ENCODE measurements around the gene INTS1. TPM values are rescaled to one million over a fixed set of nuclear protein-coding genes. Genes with fewer than 3 reads are reported as not detected.

Gene INTS1
- polyA plus RNA-seq, 1 donor from 2014 or later = 21.1 TPM

- Histone ChIP-seq H3K27me3 (ENCODE audit: insufficient read depth, low read depth, low read length) (no peaks in the 10 kb centered on the region), H3K27ac (ENCODE audit: low read length) (no peak overlapping the region), H3K9ac (ENCODE audit: low read length) (no peak overlapping the region), H3K4me3 (ENCODE audit: low read length) (no peak overlapping the region), H3K79me2 (replicated peaks; ENCODE audit: insufficient read depth, low read length) (no peaks in the 10 kb centered on the region), H3F3A (ENCODE audit: insufficient read depth, low read length, poor library complexity, severe bottlenecking) (no peaks in the 10 kb centered on the region), H3K4me2 (ENCODE audit: low read length) (no peak overlapping the region), H2AFZ (ENCODE audit: low read depth, low read length) (no peak overlapping the region), H3K36me3 (ENCODE audit: insufficient read depth, low read length) (no peaks in the 10 kb centered on the region), H3K9me2 (ENCODE audit: insufficient read depth, low read length) (no peaks in the 10 kb centered on the region), H3K9me3 (ENCODE audit: low read length) (no peaks in the 10 kb centered on the region), H4K20me1 (ENCODE audit: insufficient read depth) (no peaks in the 10 kb centered on the region)
- TF ChIP-seq, protein P1, sequence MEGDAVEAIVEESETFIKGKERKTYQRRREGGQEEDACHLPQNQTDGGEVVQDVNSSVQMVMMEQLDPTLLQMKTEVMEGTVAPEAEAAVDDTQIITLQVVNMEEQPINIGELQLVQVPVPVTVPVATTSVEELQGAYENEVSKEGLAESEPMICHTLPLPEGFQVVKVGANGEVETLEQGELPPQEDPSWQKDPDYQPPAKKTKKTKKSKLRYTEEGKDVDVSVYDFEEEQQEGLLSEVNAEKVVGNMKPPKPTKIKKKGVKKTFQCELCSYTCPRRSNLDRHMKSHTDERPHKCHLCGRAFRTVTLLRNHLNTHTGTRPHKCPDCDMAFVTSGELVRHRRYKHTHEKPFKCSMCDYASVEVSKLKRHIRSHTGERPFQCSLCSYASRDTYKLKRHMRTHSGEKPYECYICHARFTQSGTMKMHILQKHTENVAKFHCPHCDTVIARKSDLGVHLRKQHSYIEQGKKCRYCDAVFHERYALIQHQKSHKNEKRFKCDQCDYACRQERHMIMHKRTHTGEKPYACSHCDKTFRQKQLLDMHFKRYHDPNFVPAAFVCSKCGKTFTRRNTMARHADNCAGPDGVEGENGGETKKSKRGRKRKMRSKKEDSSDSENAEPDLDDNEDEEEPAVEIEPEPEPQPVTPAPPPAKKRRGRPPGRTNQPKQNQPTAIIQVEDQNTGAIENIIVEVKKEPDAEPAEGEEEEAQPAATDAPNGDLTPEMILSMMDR (IDR thresholded peaks at IDR 0.05; ENCODE audit: poor library complexity, severe bottlenecking) = no peak
- TF ChIP-seq TAF1 (IDR thresholded peaks at IDR 0.05; ENCODE audit: low read depth) (no peak), MXI1 (conservative IDR thresholded peaks at IDR 0.05; ENCODE audit: poor library complexity, severe bottlenecking) (no peak), RAD21 (conservative IDR thresholded peaks at IDR 0.05) (no peak), POLR2AphosphoS5 (IDR thresholded peaks at IDR 0.05) (no peak), SMC3 (conservative IDR thresholded peaks at IDR 0.05; ENCODE audit: poor library complexity) (no peak), EZH2 (IDR thresholded peaks at IDR 0.05; ENCODE audit: borderline replicate concordance, insufficient read depth, low read length, poor library complexity, severe bottlenecking) (no peak), EP300 (conservative IDR thresholded peaks at IDR 0.05; ENCODE audit: poor library complexity, severe bottlenecking) (no peak)
- TF ChIP-seq, protein P2, sequence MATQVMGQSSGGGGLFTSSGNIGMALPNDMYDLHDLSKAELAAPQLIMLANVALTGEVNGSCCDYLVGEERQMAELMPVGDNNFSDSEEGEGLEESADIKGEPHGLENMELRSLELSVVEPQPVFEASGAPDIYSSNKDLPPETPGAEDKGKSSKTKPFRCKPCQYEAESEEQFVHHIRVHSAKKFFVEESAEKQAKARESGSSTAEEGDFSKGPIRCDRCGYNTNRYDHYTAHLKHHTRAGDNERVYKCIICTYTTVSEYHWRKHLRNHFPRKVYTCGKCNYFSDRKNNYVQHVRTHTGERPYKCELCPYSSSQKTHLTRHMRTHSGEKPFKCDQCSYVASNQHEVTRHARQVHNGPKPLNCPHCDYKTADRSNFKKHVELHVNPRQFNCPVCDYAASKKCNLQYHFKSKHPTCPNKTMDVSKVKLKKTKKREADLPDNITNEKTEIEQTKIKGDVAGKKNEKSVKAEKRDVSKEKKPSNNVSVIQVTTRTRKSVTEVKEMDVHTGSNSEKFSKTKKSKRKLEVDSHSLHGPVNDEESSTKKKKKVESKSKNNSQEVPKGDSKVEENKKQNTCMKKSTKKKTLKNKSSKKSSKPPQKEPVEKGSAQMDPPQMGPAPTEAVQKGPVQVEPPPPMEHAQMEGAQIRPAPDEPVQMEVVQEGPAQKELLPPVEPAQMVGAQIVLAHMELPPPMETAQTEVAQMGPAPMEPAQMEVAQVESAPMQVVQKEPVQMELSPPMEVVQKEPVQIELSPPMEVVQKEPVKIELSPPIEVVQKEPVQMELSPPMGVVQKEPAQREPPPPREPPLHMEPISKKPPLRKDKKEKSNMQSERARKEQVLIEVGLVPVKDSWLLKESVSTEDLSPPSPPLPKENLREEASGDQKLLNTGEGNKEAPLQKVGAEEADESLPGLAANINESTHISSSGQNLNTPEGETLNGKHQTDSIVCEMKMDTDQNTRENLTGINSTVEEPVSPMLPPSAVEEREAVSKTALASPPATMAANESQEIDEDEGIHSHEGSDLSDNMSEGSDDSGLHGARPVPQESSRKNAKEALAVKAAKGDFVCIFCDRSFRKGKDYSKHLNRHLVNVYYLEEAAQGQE (IDR thresholded peaks at IDR 0.05; ENCODE audit: borderline replicate concordance) = no peak
Measured at GRCh38 chr7:1427064-1427657, 77.0 kb downstream of the INTS1 start.

- Histone ChIP-seq H3K9me3 (ENCODE audit: low read length) (no peaks in the 10 kb centered on the region), H3K4me3 (ENCODE audit: low read length) (no peak overlapping the region), H3K4me2 (ENCODE audit: low read length) (no peak overlapping the region), H3F3A (ENCODE audit: insufficient read depth, low read length, poor library complexity, severe bottlenecking) (no peaks in the 10 kb centered on the region), H2AFZ (ENCODE audit: low read depth, low read length) (no peak overlapping the region), H3K36me3 (ENCODE audit: insufficient read depth, low read length) (no peaks in the 10 kb centered on the region), H4K20me1 (ENCODE audit: insufficient read depth) (no peaks in the 10 kb centered on the region), H3K79me2 (replicated peaks; ENCODE audit: insufficient read depth, low read length) (no peaks in the 10 kb centered on the region), H3K9me2 (ENCODE audit: insufficient read depth, low read length) (no peaks in the 10 kb centered on the region), H3K27me3 (ENCODE audit: insufficient read depth, low read depth, low read length) (no peaks in the 10 kb centered on the region), H3K9ac (ENCODE audit: low read length) (no peak overlapping the region), H3K27ac (ENCODE audit: low read length) (no peak overlapping the region)
- TF ChIP-seq, protein P2 (IDR thresholded peaks at IDR 0.05; ENCODE audit: borderline replicate concordance) = no peak
- no peak for TF ChIP-seq MXI1 (conservative IDR thresholded peaks at IDR 0.05; ENCODE audit: poor library complexity, severe bottlenecking)
- no peak for TF ChIP-seq RAD21 (conservative IDR thresholded peaks at IDR 0.05)
- TF ChIP-seq SMC3 (conservative IDR thresholded peaks at IDR 0.05; ENCODE audit: poor library complexity) = no peak
- no peak for TF ChIP-seq TAF1 (IDR thresholded peaks at IDR 0.05; ENCODE audit: low read depth)
- TF ChIP-seq EP300 (conservative IDR thresholded peaks at IDR 0.05; ENCODE audit: poor library complexity, severe bottlenecking) = no peak
- TF ChIP-seq POLR2AphosphoS5 (IDR thresholded peaks at IDR 0.05) = no peak
- TF ChIP-seq, protein P1 (IDR thresholded peaks at IDR 0.05; ENCODE audit: poor library complexity, severe bottlenecking) = no peak
- TF ChIP-seq EZH2 (IDR thresholded peaks at IDR 0.05; ENCODE audit: borderline replicate concordance, insufficient read depth, low read length, poor library complexity, severe bottlenecking) = no peak
Measured at GRCh38 chr7:1426474-1426873, 77.7 kb downstream of the INTS1 start.
